Vagina (tissue), 2 donors: ENCODE data around the gene RYK. TPM values are rescaled to one million over a fixed set of nuclear protein-coding genes. Genes with fewer than 3 reads are reported as not detected.
A peak's percentile ranks its signal among the peaks of the same experiment; 100 is the strongest.

Experiments
- DNase-seq, 2 donors: peaks; one replicate each; pipeline ENCODE4 v3.0.0-alpha.2; 2017; ENCODE audit errors: extremely low spot score in 2 of 2
- H3K27ac ChIP-seq: fragments of 200-600 bp; sonication (generic); one replicate; pipeline ENCODE4 v1.5.1; 2019
- H3K27me3 ChIP-seq: fragments of 200-600 bp; sonication (generic); one replicate; pipeline ENCODE4 v1.5.1; 2019
- H3K36me3 ChIP-seq, 2 donors: fragments of 200-600 bp; sonication (generic); one replicate each; pipeline ENCODE4 v1.5.1; 2017 to 2019
- H3K4me1 ChIP-seq: fragments of 200-600 bp; sonication (generic); one replicate; pipeline ENCODE4 v1.5.1; 2019
- H3K4me3 ChIP-seq, 2 donors: fragments of 200-600 bp; sonication (generic); 1 replicate in 1 of 2; 2 replicates in 1 of 2; pipeline ENCODE4 v1.5.1; 2016 to 2019
- H3K9me3 ChIP-seq: fragments of 200-600 bp; sonication (generic); one replicate; pipeline ENCODE4 v1.5.1; 2019
- CTCF ChIP-seq, 3 experiments: fragments of 450-650 bp in 2 of 3; fragments of 200-600 bp in 1 of 3; sonication (generic) in 1 of 3; IDR thresholded peaks; one replicate each; pipeline ENCODE4 v1.5.1; 2017 to 2019; ENCODE audit warnings: antibody characterized with exemption in 3 of 3, mild to moderate bottlenecking in 2 of 3, moderate library complexity in 2 of 3
- POLR2A ChIP-seq, 2 donors: fragments of 450-650 bp; IDR thresholded peaks; one replicate each; pipeline ENCODE4 v1.6.1; 2017; ENCODE audit warnings: antibody characterized with exemption in 2 of 2, mild to moderate bottlenecking in 2 of 2, moderate library complexity in 2 of 2
- POLR2AphosphoS5 ChIP-seq, 2 donors: sonication (generic); formaldehyde crosslinking; IDR thresholded peaks; one replicate each; pipeline ENCODE4 v1.9.0; 2017; ENCODE audit warnings: antibody characterized with exemption in 2 of 2, mild to moderate bottlenecking in 2 of 2, low read depth in 1 of 2; ENCODE audit not compliant: insufficient read depth in 1 of 2
- intact Hi-C: fragments of 100-400 bp; cut with DNase I; formaldehyde crosslinking; loops from one replicate; pipeline ENCODE4 v1.15.1; 2023
- total RNA-seq: library from RNA; depleted of rRNA; stranded (reverse); fragments of >200 nt; gene quantifications from one replicate; pipeline ENCODE4 v1.2.3, GENCODE V29; 2016

RYK gene
- total RNA-seq, 1 donor from 2014 or later = 102 TPM

- no peak overlapping the region for H3K4me3 ChIP-seq
- TF ChIP-seq POLR2AphosphoS5 (IDR thresholded peaks at IDR 0.05; ENCODE audit: insufficient read depth in 1 of 2, low read depth in 1 of 2) (no peak), CTCF (IDR thresholded peaks at IDR 0.05) (no peak), POLR2A (IDR thresholded peaks at IDR 0.05) (no peak)
- peaks cover 9% of the 10 kb centered on the region for H3K4me1 ChIP-seq
- no peak for DNase-seq
- H3K9me3 ChIP-seq = no peaks in the 10 kb centered on the region
- intact Hi-C loops = no loop called here
- H3K27me3 ChIP-seq = no peaks in the 10 kb centered on the region
- no peak overlapping the region for H3K27ac ChIP-seq
- no peaks in the 10 kb centered on the region for H3K36me3 ChIP-seq
Measured at GRCh38 chr3:134295930-134296329, 45.3 kb upstream of the RYK start.

- DNase-seq = no peak
- H3K27ac ChIP-seq = no peak overlapping the region
- no peak for TF ChIP-seq POLR2A (IDR thresholded peaks at IDR 0.05)
- no peak for TF ChIP-seq CTCF (IDR thresholded peaks at IDR 0.05)
- no peak for TF ChIP-seq POLR2AphosphoS5 (IDR thresholded peaks at IDR 0.05; ENCODE audit: insufficient read depth in 1 of 2, low read depth in 1 of 2)
- no peak overlapping the region for H3K4me3 ChIP-seq
- no peaks in the 10 kb centered on the region for H3K36me3 ChIP-seq
- intact Hi-C loops = loop anchor here (5.0 kb wide), 1 partner anchor 82 kb away; no protein-coding TSS in a partner anchor
- peaks cover 14% of the 10 kb centered on the region for H3K4me1 ChIP-seq
- H3K9me3 ChIP-seq = no peaks in the 10 kb centered on the region
- no peaks in the 10 kb centered on the region for H3K27me3 ChIP-seq
Measured at GRCh38 chr3:134294302-134295280, 43.9 kb upstream of the RYK start.

GRCh38 chr3:134291319-134292254 lies 40.9 kb upstream of the RYK start:
- peaks cover 14% of the 10 kb centered on the region for H3K4me1 ChIP-seq
- H3K27ac ChIP-seq = peak overlapping the region; percentile 44
- DNase-seq = no peak
- no peaks in the 10 kb centered on the region for H3K27me3 ChIP-seq
- TF ChIP-seq CTCF (IDR thresholded peaks at IDR 0.05) = no peak
- peak in 1 of 2 donors; percentile 19 for TF ChIP-seq POLR2AphosphoS5 (IDR thresholded peaks at IDR 0.05; ENCODE audit: insufficient read depth in 1 of 2, low read depth in 1 of 2)
- no peak overlapping the region for H3K4me3 ChIP-seq
- no peaks in the 10 kb centered on the region for H3K9me3 ChIP-seq
- H3K36me3 ChIP-seq = no peaks in the 10 kb centered on the region
- intact Hi-C loops = loop anchor here (5.0 kb wide), 1 partner anchor 79 kb away; no protein-coding TSS in a partner anchor

GRCh38 chr3:134287512-134287911 lies 36.9 kb upstream of the RYK start:
- Histone ChIP-seq H3K27ac (no peak overlapping the region), H3K36me3 (no peaks in the 10 kb centered on the region), H3K9me3 (no peaks in the 10 kb centered on the region), H3K4me1 (peaks cover 14% of the 10 kb centered on the region), H3K4me3 (no peak overlapping the region), H3K27me3 (no peaks in the 10 kb centered on the region)
- TF ChIP-seq POLR2AphosphoS5 (IDR thresholded peaks at IDR 0.05; ENCODE audit: insufficient read depth in 1 of 2, low read depth in 1 of 2) (no peak), CTCF (IDR thresholded peaks at IDR 0.05) (no peak)
- intact Hi-C loops = no loop called here
- no peak for DNase-seq
